Gastrocnemius medialis (tissue), 4 donors: Measurements from ENCODE around the gene ASB2.

Source experiments
- POLR2A ChIP-seq, 2 donors: fragments of 450-650 bp; IDR thresholded peaks; one replicate each; pipeline ENCODE4 v1.6.1; 2017; ENCODE audit warnings: antibody characterized with exemption in 2 of 2, mild to moderate bottlenecking in 2 of 2, moderate library complexity in 2 of 2
- TF ChIP-seq, protein P1 (sequence below), 5 experiments: fragments of 450-650 bp in 3 of 5; fragments of 200-600 bp in 2 of 5; sonication (generic) in 2 of 5; IDR thresholded peaks in 4 of 5; conservative IDR thresholded peaks in 1 of 5; 1 replicate in 4 of 5; 2 replicates in 1 of 5; pipeline ENCODE4 v1.5.1; 2016 to 2019; ENCODE audit warnings: antibody characterized with exemption in 5 of 5, mild to moderate bottlenecking in 3 of 5, moderate library complexity in 3 of 5

DNA sequence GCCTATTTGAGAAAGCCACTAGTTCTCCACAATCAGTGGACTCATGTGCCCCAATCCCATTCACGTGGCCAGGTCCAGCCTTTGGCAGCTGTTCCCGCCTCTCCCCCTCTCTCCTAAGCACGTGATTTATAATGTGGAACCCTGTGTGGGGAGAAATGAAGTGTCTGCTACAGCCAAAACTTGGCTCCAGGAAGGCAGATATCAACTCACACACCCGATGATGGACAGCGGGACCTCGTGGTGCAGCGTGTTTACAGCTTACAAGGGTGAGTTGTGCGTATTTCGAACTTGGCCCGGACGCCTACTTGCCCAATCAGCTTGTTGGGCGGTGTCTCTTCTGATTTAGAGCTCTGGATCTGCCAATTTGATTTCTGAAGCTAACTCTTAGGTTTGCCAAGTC is 87.4 kb downstream of the ASB2 start:
- TF ChIP-seq, protein P1, sequence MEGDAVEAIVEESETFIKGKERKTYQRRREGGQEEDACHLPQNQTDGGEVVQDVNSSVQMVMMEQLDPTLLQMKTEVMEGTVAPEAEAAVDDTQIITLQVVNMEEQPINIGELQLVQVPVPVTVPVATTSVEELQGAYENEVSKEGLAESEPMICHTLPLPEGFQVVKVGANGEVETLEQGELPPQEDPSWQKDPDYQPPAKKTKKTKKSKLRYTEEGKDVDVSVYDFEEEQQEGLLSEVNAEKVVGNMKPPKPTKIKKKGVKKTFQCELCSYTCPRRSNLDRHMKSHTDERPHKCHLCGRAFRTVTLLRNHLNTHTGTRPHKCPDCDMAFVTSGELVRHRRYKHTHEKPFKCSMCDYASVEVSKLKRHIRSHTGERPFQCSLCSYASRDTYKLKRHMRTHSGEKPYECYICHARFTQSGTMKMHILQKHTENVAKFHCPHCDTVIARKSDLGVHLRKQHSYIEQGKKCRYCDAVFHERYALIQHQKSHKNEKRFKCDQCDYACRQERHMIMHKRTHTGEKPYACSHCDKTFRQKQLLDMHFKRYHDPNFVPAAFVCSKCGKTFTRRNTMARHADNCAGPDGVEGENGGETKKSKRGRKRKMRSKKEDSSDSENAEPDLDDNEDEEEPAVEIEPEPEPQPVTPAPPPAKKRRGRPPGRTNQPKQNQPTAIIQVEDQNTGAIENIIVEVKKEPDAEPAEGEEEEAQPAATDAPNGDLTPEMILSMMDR (IDR thresholded peaks at IDR 0.05 in 4 of 5, conservative IDR thresholded peaks at IDR 0.05 in 1 of 5): no peak
- no peak for TF ChIP-seq POLR2A (IDR thresholded peaks at IDR 0.05)
